ENCODE measurements around the gene STKLD1.

Gene STKLD1

DNA sequence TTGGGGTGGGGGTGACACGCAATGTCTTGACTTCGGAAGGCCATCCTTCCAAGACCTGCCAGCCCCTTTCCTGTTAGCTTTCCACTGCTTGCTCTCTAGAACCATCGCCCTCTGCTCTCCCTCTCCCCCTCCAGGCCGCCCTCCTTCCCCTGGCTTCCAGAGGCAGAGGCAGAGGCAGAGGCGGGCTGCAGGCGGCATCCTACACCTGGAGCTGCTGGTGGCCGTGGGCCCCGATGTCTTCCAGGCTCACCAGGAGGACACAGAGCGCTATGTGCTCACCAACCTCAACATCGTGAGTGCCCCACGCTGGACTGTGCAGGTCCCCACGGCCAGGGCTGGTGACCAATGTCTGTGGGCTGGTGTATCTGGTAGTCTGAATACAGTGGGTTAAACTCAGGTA lies 48.0 kb downstream of the STKLD1 start:
- TF ChIP-seq, protein P1, sequence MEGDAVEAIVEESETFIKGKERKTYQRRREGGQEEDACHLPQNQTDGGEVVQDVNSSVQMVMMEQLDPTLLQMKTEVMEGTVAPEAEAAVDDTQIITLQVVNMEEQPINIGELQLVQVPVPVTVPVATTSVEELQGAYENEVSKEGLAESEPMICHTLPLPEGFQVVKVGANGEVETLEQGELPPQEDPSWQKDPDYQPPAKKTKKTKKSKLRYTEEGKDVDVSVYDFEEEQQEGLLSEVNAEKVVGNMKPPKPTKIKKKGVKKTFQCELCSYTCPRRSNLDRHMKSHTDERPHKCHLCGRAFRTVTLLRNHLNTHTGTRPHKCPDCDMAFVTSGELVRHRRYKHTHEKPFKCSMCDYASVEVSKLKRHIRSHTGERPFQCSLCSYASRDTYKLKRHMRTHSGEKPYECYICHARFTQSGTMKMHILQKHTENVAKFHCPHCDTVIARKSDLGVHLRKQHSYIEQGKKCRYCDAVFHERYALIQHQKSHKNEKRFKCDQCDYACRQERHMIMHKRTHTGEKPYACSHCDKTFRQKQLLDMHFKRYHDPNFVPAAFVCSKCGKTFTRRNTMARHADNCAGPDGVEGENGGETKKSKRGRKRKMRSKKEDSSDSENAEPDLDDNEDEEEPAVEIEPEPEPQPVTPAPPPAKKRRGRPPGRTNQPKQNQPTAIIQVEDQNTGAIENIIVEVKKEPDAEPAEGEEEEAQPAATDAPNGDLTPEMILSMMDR (IDR thresholded peaks at IDR 0.05; ENCODE audit: low read depth, low read length, missing control alignments): no peak
- H3K4me3 ChIP-seq (replicated peaks; ENCODE audit: low read depth, low read length): no peak overlapping the region
- DNase-seq (ENCODE audit: extremely low read depth, low read depth): no peak

DNA sequence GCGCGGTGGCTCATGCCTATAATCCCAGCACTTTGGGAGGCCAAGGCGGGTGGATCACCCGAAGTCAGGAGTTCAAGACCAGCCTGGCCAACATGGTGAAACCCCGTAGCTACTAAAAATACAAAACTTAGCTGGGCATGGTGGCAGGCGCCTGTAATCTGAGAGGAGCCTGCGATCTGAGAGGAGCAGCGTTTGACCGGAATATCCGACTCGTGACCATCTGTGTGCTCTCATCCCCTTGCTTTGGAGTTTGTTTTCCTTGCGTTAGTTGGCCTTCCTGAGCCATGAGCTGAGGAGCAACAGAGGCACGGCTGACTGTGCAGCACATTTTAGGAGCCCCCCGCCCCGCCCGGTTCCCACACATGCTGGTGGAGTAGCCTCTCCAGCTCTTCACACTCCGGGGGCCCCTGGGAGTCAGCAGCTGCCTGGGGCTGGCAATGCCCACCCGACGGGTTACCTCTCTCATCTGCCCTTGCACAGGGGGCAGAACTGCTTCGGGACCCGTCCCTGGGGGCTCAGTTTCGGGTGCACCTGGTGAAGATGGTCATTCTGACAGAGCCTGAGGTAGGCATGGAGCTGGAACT lies 49.0 kb downstream of the STKLD1 start:
- DNase-seq (ENCODE audit: extremely low read depth, low read depth): no peak
- TF ChIP-seq, protein P1 (IDR thresholded peaks at IDR 0.05; ENCODE audit: low read depth, low read length, missing control alignments): no peak
- H3K4me3 ChIP-seq (replicated peaks; ENCODE audit: low read depth, low read length): no peak overlapping the region

- no peak for DNase-seq (ENCODE audit: extremely low read depth, low read depth)
- no peak overlapping the region for H3K4me3 ChIP-seq (replicated peaks; ENCODE audit: low read depth, low read length)
- TF ChIP-seq, protein P1 (IDR thresholded peaks at IDR 0.05; ENCODE audit: low read depth, low read length, missing control alignments): no peak
Measured at GRCh38 chr9:133426011-133426410, 49.8 kb downstream of the STKLD1 start.

DNA sequence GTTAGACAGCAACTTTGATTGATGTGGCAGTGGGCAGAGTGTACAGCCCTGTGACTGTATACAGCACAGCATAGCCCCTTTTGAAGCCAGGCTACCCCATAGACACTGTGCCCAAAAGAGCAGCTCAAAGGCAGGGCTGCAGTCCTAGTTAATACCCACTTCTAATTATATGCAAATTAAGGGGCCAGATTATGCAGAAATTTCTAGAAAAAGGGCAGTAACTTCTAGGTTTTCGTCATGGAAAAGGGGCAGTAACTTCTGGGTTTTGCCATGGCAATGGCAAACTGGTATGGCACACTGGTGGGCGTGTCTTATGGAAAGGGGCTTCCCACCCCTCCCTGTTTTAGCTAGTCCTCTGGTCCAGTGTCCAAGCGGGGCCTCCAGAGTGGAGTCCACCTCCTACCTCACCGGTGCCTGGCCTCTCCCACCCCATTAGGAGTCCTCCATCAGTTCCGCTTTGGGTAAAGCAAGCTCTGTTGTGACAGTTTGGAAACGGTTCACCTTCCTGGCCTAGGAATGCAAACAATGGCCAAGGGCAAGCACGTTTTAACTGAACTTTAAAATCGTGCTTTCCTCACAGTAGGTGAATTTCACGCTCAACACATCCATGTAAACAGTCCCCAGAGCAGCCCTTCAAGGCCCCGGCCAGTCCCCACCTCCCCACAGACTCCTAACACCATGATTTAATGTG lies 51.6 kb downstream of the STKLD1 start:
- H3K4me3 ChIP-seq (replicated peaks; ENCODE audit: low read depth, low read length): no peak overlapping the region
- no peak for DNase-seq (ENCODE audit: extremely low read depth, low read depth)
- TF ChIP-seq, protein P1 (IDR thresholded peaks at IDR 0.05; ENCODE audit: low read depth, low read length, missing control alignments): no peak

DNA sequence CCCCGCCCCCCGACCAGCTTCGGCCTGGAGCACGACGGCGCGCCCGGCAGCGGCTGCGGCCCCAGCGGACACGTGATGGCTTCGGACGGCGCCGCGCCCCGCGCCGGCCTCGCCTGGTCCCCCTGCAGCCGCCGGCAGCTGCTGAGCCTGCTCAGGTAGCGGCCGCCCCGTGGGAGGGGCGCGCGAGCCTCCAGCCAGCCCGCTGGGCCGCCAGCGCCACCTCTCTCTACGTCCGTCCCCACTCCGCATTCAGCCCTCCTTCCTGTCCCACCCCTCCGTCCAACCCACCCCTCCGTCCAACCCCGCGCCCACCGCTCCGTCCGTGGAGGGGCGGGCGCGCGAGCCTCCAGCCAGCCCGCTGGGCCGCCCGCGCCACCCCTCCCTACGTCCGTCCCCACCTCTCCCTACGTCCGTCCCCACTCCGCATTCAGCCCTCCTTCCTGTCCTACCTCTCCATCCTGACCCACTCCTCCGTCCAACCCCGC lies 52.5 kb downstream of the STKLD1 start:
- TF ChIP-seq, protein P1 (IDR thresholded peaks at IDR 0.05; ENCODE audit: low read depth, low read length, missing control alignments): no peak
- no peak overlapping the region for H3K4me3 ChIP-seq (replicated peaks; ENCODE audit: low read depth, low read length)

GRCh38 chr9:133429214-133429613 lies 53.0 kb downstream of the STKLD1 start:
- no peak overlapping the region for H3K4me3 ChIP-seq (replicated peaks; ENCODE audit: low read depth, low read length)
- DNase-seq (ENCODE audit: extremely low read depth, low read depth): no peak
- TF ChIP-seq, protein P1 (IDR thresholded peaks at IDR 0.05; ENCODE audit: low read depth, low read length, missing control alignments): no peak

More for the DNA sequence above, 52.5 kb downstream of the STKLD1 start:
- no peak for DNase-seq (ENCODE audit: extremely low read depth, low read depth)
